Effector memory CD4-positive, alpha-beta T cell (primary cell): ENCODE measurements around the gene TRIM75.

ENCODE experiments used
- DNase-seq, 3 donors: peaks; one replicate each; pipeline ENCODE4 v3.0.0-alpha.2; 2020
- H3K27ac ChIP-seq: 2 replicates; pipeline ENCODE4 v1.7.0; 2013; ENCODE audit warnings: mild to moderate bottlenecking, low read length, moderate library complexity; ENCODE audit not compliant: insufficient read depth, poor library complexity, severe bottlenecking
- H3K27me3 ChIP-seq: replicated peaks from 2 replicates; pipeline ENCODE4 v1.7.0; 2013; ENCODE audit warnings: mild to moderate bottlenecking, low read length; ENCODE audit not compliant: insufficient read depth, control insufficient read depth, poor library complexity, severe bottlenecking
- H3K36me3 ChIP-seq: 2 replicates; pipeline ENCODE4 v1.7.0; 2013; ENCODE audit warnings: mild to moderate bottlenecking, low read length, moderate library complexity; ENCODE audit not compliant: control insufficient read depth, insufficient read depth
- H3K4me1 ChIP-seq: 2 replicates; pipeline ENCODE4 v1.7.0; 2013; ENCODE audit warnings: low read length, mild to moderate bottlenecking; ENCODE audit not compliant: control insufficient read depth, insufficient read depth, poor library complexity, severe bottlenecking
- H3K4me3 ChIP-seq: 2 replicates; pipeline ENCODE4 v1.7.0; 2013; ENCODE audit warnings: low read length, low read depth, mild to moderate bottlenecking; ENCODE audit not compliant: insufficient read depth, poor library complexity, severe bottlenecking
- H3K9me3 ChIP-seq: 2 replicates; pipeline ENCODE4 v1.7.0; 2013; ENCODE audit warnings: mild to moderate bottlenecking, low read length, moderate library complexity; ENCODE audit not compliant: control insufficient read depth
- total RNA-seq, 3 donors: gene quantifications; one replicate each; lab custom pipeline; 2026; lab: John Stamatoyannopoulos, UW

TRIM75 gene
- 0 reads per million in 3 donors for total RNA-seq

GRCh38 chr4:165053645-165054044, at the start of gene TRIM75:
Gene TRIM75 (plus strand): TSS chr4:165053866. CDS start chr4:165059148, 5,282 bp downstream.
- Histone ChIP-seq H3K27ac (no peak within 1 kb of the TSS), H3K4me1 (no peaks in the 10 kb centered on the region), H3K9me3 (no peaks in the 10 kb centered on the region), H3K4me3 (no peak within 1 kb of the TSS), H3K27me3 (no peaks in the 10 kb centered on the region), H3K36me3 (no peaks in the 10 kb centered on the region)
- no peak for DNase-seq

- Histone ChIP-seq H3K27me3 (no peaks in the 10 kb centered on the region), H3K9me3 (no peaks in the 10 kb centered on the region), H3K36me3 (no peaks in the 10 kb centered on the region), H3K4me3 (no peak overlapping the region), H3K27ac (no peak overlapping the region), H3K4me1 (no peaks in the 10 kb centered on the region)
- DNase-seq = no peak
Measured at GRCh38 chr4:165005352-165005925, 48.2 kb upstream of the TRIM75 start.

GRCh38 chr4:165006456-165006855, 47.2 kb upstream of the TRIM75 start:
- Histone ChIP-seq H3K27ac (no peak overlapping the region), H3K9me3 (no peaks in the 10 kb centered on the region), H3K36me3 (no peaks in the 10 kb centered on the region)

GRCh38 chr4:165006886-165007285, 46.8 kb upstream of the TRIM75 start:
- Histone ChIP-seq H3K27me3 (no peaks in the 10 kb centered on the region), H3K4me1 (no peaks in the 10 kb centered on the region), H3K9me3 (no peaks in the 10 kb centered on the region), H3K4me3 (no peak overlapping the region), H3K27ac (no peak overlapping the region), H3K36me3 (no peaks in the 10 kb centered on the region)
- DNase-seq = no peak

More at GRCh38 chr4:165006456-165006855, 47.2 kb upstream of the TRIM75 start:
- H3K4me3 ChIP-seq = no peak overlapping the region
- DNase-seq = no peak
- no peaks in the 10 kb centered on the region for H3K27me3 ChIP-seq
- no peaks in the 10 kb centered on the region for H3K4me1 ChIP-seq

DNA sequence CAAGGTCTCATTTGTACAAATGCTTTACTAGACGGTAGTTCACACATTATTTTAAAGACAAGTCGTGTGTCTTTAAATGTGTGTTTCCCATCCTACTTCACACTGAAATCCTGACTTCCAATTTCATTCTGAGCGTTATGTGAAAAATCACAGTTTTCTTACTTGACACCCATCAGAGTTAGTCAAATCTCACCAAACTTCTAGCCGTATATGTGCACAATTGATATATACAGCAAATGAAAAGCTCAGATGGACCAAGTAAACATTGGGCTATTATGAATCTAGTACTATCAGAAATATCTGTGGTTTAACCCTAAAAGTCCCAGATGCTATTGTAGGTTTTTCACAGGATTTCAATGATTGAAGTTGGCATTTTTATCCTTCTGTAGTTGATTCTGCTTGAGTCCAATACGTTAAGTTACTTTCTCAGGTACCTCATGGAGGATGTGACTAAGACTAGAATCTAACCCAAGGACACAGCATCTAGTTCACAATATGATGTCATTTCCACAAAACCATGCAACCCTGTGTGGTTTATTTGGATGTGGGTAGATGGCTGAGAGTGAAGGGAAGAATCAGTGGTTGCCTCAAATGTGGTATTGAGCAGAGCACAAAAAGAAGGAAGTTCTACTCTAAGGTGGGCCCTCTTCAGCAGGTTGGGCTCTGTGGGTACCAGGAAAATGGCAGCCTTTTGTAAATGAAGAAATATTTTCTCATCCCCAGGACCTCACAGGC, 44.0 kb upstream of the TRIM75 start:
- H3K9me3 ChIP-seq = no peaks in the 10 kb centered on the region
- no peaks in the 10 kb centered on the region for H3K27me3 ChIP-seq
- DNase-seq = no peak

DNA sequence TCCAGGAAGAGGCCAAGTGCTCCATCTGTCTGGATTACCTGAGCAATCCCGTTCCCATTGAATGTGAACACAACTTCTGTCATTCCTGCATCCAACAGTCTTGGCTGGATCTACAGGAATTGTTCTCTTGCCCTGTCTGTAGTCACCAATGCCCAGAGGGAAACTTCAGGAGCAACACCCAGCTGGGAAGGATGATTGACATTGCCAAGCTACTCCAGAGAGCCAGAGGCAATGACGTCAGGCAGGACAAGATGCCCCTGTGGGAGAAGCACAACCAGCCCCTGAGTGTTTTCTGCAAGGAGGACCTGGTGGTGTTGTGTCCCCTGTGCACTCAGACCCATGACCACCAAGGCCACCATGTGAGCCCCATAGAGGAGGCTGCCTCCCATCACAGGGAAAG, 43.2 kb upstream of the TRIM75 start:
- no peak for DNase-seq
- no peak overlapping the region for H3K4me3 ChIP-seq
- H3K4me1 ChIP-seq = no peaks in the 10 kb centered on the region
- no peaks in the 10 kb centered on the region for H3K27me3 ChIP-seq
- H3K36me3 ChIP-seq = no peaks in the 10 kb centered on the region
- no peak overlapping the region for H3K27ac ChIP-seq
- no peaks in the 10 kb centered on the region for H3K9me3 ChIP-seq

More for the DNA sequence above, 44.0 kb upstream of the TRIM75 start:
- no peak overlapping the region for H3K27ac ChIP-seq
- H3K4me3 ChIP-seq = no peak overlapping the region
- no peaks in the 10 kb centered on the region for H3K36me3 ChIP-seq
- no peaks in the 10 kb centered on the region for H3K4me1 ChIP-seq

- no peaks in the 10 kb centered on the region for H3K9me3 ChIP-seq
- no peaks in the 10 kb centered on the region for H3K4me1 ChIP-seq
- H3K27me3 ChIP-seq = no peaks in the 10 kb centered on the region
- H3K27ac ChIP-seq = no peak overlapping the region
- H3K36me3 ChIP-seq = no peaks in the 10 kb centered on the region
- H3K4me3 ChIP-seq = no peak overlapping the region
- DNase-seq = no peak
Measured at GRCh38 chr4:165010991-165011390, 42.7 kb upstream of the TRIM75 start.

DNA sequence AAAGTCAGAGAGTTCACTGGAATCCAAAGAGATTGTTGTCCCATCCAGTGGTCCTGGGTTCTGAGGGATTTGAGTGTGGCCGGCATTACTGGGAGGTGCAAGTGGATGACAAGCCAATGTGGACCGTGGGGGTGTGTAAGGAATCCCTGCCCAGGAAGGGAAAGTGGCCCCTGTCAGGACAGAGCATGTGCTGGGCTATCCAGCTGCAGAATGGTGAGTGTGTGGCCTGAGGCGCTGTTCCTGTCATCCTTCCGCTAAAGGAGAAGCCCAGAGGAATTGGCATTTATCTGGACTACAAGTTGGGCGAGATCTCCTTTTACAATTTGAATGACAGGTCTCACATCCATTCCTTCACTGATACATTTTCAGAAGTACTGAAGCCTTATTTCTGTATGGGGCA, 42.3 kb upstream of the TRIM75 start:
- no peaks in the 10 kb centered on the region for H3K27me3 ChIP-seq

GRCh38 chr4:165013691-165014090, 40.0 kb upstream of the TRIM75 start:
- Histone ChIP-seq H3K4me3 (no peak overlapping the region), H3K36me3 (no peaks in the 10 kb centered on the region), H3K4me1 (no peaks in the 10 kb centered on the region), H3K9me3 (no peaks in the 10 kb centered on the region), H3K27me3 (no peaks in the 10 kb centered on the region), H3K27ac (no peak overlapping the region)
- no peak for DNase-seq

More for the DNA sequence above, 42.3 kb upstream of the TRIM75 start:
- DNase-seq = no peak
- no peaks in the 10 kb centered on the region for H3K4me1 ChIP-seq
- H3K4me3 ChIP-seq = no peak overlapping the region
- no peaks in the 10 kb centered on the region for H3K36me3 ChIP-seq
- H3K27ac ChIP-seq = no peak overlapping the region
- H3K9me3 ChIP-seq = no peaks in the 10 kb centered on the region

DNA sequence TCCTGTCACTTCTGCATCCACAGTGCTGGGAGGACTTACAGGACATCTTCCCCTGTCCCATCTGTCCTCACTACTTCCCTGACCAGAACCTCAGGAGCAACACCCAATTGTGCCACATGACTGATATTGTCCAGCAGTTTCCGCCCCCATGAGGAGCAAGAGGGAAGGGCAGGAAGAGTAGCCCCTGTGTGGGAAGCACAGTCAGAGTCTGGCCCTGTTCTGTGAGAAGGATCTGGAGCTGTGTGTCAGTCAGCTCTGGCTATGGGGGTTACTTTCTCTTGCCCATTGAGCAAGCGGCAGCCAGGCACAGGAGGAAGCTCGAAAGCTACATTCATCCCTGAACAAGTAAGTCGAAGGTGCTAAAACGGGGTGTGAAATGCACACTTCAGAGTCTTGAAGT, 36.7 kb upstream of the TRIM75 start:
- H3K27me3 ChIP-seq = no peaks in the 10 kb centered on the region
- H3K4me1 ChIP-seq = no peaks in the 10 kb centered on the region
- no peaks in the 10 kb centered on the region for H3K36me3 ChIP-seq
- no peaks in the 10 kb centered on the region for H3K9me3 ChIP-seq
- no peak overlapping the region for H3K27ac ChIP-seq
- H3K4me3 ChIP-seq = no peak overlapping the region
- no peak for DNase-seq
